IMR-90 (cell line): ENCODE data around the gene ASRGL1. TPM values are rescaled to one million over a fixed set of nuclear protein-coding genes. Genes with fewer than 3 reads are reported as not detected.

ENCODE experiments used
- ATAC-seq: fragments of 200-7000 bp; cut with Tn5 transposase; 2 replicates; pipeline ENCODE4 v1.9.1; 2020; ENCODE audit warnings: low read depth, mild to moderate bottlenecking, moderate library complexity
- BruUV-seq: library from RNA; stranded (reverse); fragments of 400-500 nt; replicated peaks from 2 replicates; lab custom pipeline; 2021; lab: Mats Ljungman, UMichigan
- CTCF ChIA-PET: fragments of 300-600 bp; formaldehyde crosslinking; extraction: SDS; loops from one replicate; lab custom pipeline; 2021; ENCODE audit warnings: antibody characterized with exemption; lab: Yijun Ruan, JAX
- POLR2A ChIA-PET: fragments of 300-600 bp; sonication (Branson Sonifier 250); formaldehyde crosslinking; loops from one replicate; lab custom pipeline; 2022; ENCODE audit warnings: antibody characterized with exemption; ENCODE audit not compliant: unreplicated experiment; lab: Charles Lee
- DNase-seq: peaks from one replicate; pipeline ENCODE4 v3.0.0; 2013
- H2AFZ ChIP-seq: replicated peaks from 2 replicates; pipeline ENCODE3; 2013; ENCODE audit warnings: low read length, mild to moderate bottlenecking; ENCODE audit not compliant: poor library complexity
- H2AK5ac ChIP-seq: 2 replicates; pipeline ENCODE4 v1.6.1; 2013; ENCODE audit warnings: low read depth, low read length, inconsistent platforms
- H2AK9ac ChIP-seq: replicated peaks from 2 replicates; pipeline ENCODE3; 2013; ENCODE audit warnings: mild to moderate bottlenecking, low read depth, low read length, moderate library complexity; ENCODE audit not compliant: poor library complexity
- H2BK120ac ChIP-seq: 2 replicates; pipeline ENCODE4 v1.6.1; 2013; ENCODE audit warnings: low read depth, low read length, inconsistent platforms
- H2BK15ac ChIP-seq: 3 replicates; pipeline ENCODE4 v1.6.1; 2013; ENCODE audit warnings: low read depth, low read length, inconsistent platforms
- H2BK20ac ChIP-seq: 2 replicates; pipeline ENCODE4 v1.6.1; 2013; ENCODE audit warnings: low read depth, mild to moderate bottlenecking, inconsistent platforms, low read length, moderate library complexity
- H2BK5ac ChIP-seq: 2 replicates; pipeline ENCODE4 v1.6.1; 2013; ENCODE audit warnings: mild to moderate bottlenecking, low read depth, low read length, inconsistent platforms; ENCODE audit not compliant: poor library complexity, severe bottlenecking
- H3K14ac ChIP-seq: replicated peaks from 2 replicates; pipeline ENCODE4 v1.6.1; 2013; ENCODE audit warnings: low read depth, low read length, inconsistent platforms
- H3K18ac ChIP-seq: 2 replicates; pipeline ENCODE4 v1.6.1; 2013; ENCODE audit warnings: low read depth, low read length, control low read depth
- H3K23ac ChIP-seq: 2 replicates; pipeline ENCODE4 v1.6.1; 2013; ENCODE audit warnings: low read depth, low read length, inconsistent platforms
- H3K27ac ChIP-seq: 2 replicates; pipeline ENCODE4 v1.5.1; 2013; ENCODE audit warnings: mild to moderate bottlenecking, control low read depth, low read length; ENCODE audit not compliant: insufficient read depth
- H3K27me3 ChIP-seq: 2 replicates; pipeline ENCODE4 v1.6.1; 2013; ENCODE audit warnings: low read length; ENCODE audit not compliant: control insufficient read depth, insufficient read depth
- H3K36me3 ChIP-seq: 2 replicates; pipeline ENCODE4 v1.6.1; 2013; ENCODE audit warnings: low read length, mixed read lengths; ENCODE audit not compliant: control insufficient read depth, insufficient read depth
- H3K4ac ChIP-seq: 2 replicates; pipeline ENCODE4 v1.6.1; 2013; ENCODE audit warnings: low read depth, low read length, inconsistent platforms
- H3K4me1 ChIP-seq: 2 replicates; pipeline ENCODE4 v1.6.1; 2013; ENCODE audit warnings: low read length, mixed read lengths; ENCODE audit not compliant: control insufficient read depth, insufficient read depth
- H3K4me2 ChIP-seq: 2 replicates; pipeline ENCODE4 v1.6.1; 2013; ENCODE audit warnings: low read depth, mild to moderate bottlenecking, control low read depth, low read length, moderate library complexity
- H3K4me3 ChIP-seq: 2 replicates; pipeline ENCODE4 v1.5.1; 2013; ENCODE audit warnings: low read depth, mild to moderate bottlenecking, control low read depth, low read length, moderate library complexity; ENCODE audit not compliant: insufficient read depth
- H3K56ac ChIP-seq: 2 replicates; pipeline ENCODE4 v1.6.1; 2013; ENCODE audit warnings: low read length, inconsistent platforms; ENCODE audit not compliant: insufficient read depth; ENCODE audit errors: extremely low read depth
- H3K79me1 ChIP-seq, 2 experiments: 2 replicates each; pipeline ENCODE4 v1.6.1; 2013; ENCODE audit warnings: low read length in 2 of 2, inconsistent platforms in 1 of 2, low read depth in 1 of 2
- H3K9ac ChIP-seq: 2 replicates; pipeline ENCODE4 v1.6.1; 2013; ENCODE audit warnings: low read depth, low read length, control low read depth
- H3K9me1 ChIP-seq: 2 replicates; pipeline ENCODE4 v1.6.1; 2013; ENCODE audit warnings: low read length, inconsistent platforms; ENCODE audit not compliant: insufficient read depth
- H3K9me3 ChIP-seq: 2 replicates; pipeline ENCODE4 v1.6.1; 2013; ENCODE audit warnings: low read length; ENCODE audit not compliant: control insufficient read depth, insufficient read depth
- H4K20me1 ChIP-seq: 2 replicates; pipeline ENCODE4 v1.6.1; 2013; ENCODE audit warnings: low read length, inconsistent platforms; ENCODE audit not compliant: insufficient read depth
- H4K5ac ChIP-seq: 2 replicates; pipeline ENCODE4 v1.6.1; 2013; ENCODE audit warnings: mild to moderate bottlenecking, low read depth, low read length, control low read depth
- H4K8ac ChIP-seq, 2 experiments: 2 replicates each; pipeline ENCODE4 v1.6.1; 2013; ENCODE audit warnings: low read depth in 2 of 2, low read length in 2 of 2, control low read depth in 1 of 2, inconsistent platforms in 1 of 2
- H4K91ac ChIP-seq: 2 replicates; pipeline ENCODE4 v1.6.1; 2013; ENCODE audit warnings: low read depth, low read length, inconsistent platforms; ENCODE audit not compliant: insufficient read depth
- BHLHE40 ChIP-seq: fragments of 150-350 bp; IDR thresholded peaks from 2 replicates; pipeline ENCODE4 v1.6.1; 2016; ENCODE audit warnings: mild to moderate bottlenecking, low read depth, low read length
- CEBPB ChIP-seq: IDR thresholded peaks from 2 replicates; pipeline ENCODE4 v1.6.1; 2012; ENCODE audit warnings: low read depth, low read length, improper control_type of control experiment
- CHD1 ChIP-seq: IDR thresholded peaks from 2 replicates; pipeline ENCODE4 v1.6.1; 2012; ENCODE audit warnings: low read depth, low read length, improper control_type of control experiment
- ELK1 ChIP-seq: fragments of 150-350 bp; IDR thresholded peaks from 2 replicates; pipeline ENCODE4 v1.6.1; 2016; ENCODE audit warnings: low read depth, mild to moderate bottlenecking, low read length, moderate library complexity, borderline replicate concordance
- FOS ChIP-seq: fragments of 150-350 bp; IDR thresholded peaks from 2 replicates; pipeline ENCODE4 v1.6.1; 2016; ENCODE audit warnings: low read depth, low read length
- MAFK ChIP-seq: IDR thresholded peaks from 2 replicates; pipeline ENCODE4 v1.6.1; 2012; ENCODE audit warnings: low read depth, low read length, improper control_type of control experiment
- MAZ ChIP-seq: IDR thresholded peaks from 2 replicates; pipeline ENCODE4 v1.6.1; 2012; ENCODE audit warnings: low read depth, mild to moderate bottlenecking, low read length, improper control_type of control experiment, moderate library complexity, borderline replicate concordance
- MXI1 ChIP-seq: IDR thresholded peaks from 2 replicates; pipeline ENCODE4 v1.6.1; 2012; ENCODE audit warnings: low read depth, mild to moderate bottlenecking, low read length, moderate library complexity, borderline replicate concordance
- NFE2L2 ChIP-seq: fragments of 150-350 bp; IDR thresholded peaks from 2 replicates; pipeline ENCODE4 v1.6.1; 2016; ENCODE audit warnings: low read depth, mild to moderate bottlenecking, low read length
- POLR2A ChIP-seq: IDR thresholded peaks from 2 replicates; pipeline ENCODE4 v1.6.1; 2012; ENCODE audit warnings: mild to moderate bottlenecking, low read depth, low read length
- RAD21 ChIP-seq: IDR thresholded peaks from 2 replicates; pipeline ENCODE4 v1.6.1; 2012; ENCODE audit warnings: low read length, improper control_type of control experiment
- RCOR1 ChIP-seq: IDR thresholded peaks from 2 replicates; pipeline ENCODE4 v1.6.1; 2012; ENCODE audit warnings: mild to moderate bottlenecking, low read length, improper control_type of control experiment; ENCODE audit not compliant: insufficient replicate concordance
- SMC3 ChIP-seq: fragments of 150-350 bp; IDR thresholded peaks from 2 replicates; pipeline ENCODE4 v1.6.1; 2016; ENCODE audit warnings: low read depth, mild to moderate bottlenecking, antibody characterized with exemption, low read length, moderate library complexity
- USF2 ChIP-seq: fragments of 150-350 bp; IDR thresholded peaks from 2 replicates; pipeline ENCODE4 v1.6.1; 2017; ENCODE audit warnings: mild to moderate bottlenecking, antibody characterized with exemption, low read length, low read depth
- WGBS, 2 experiments: methylation state at CpG; one replicate each; pipeline versions ENCODE4 v1.1.5 to v1.1.7; 2013; ENCODE audit warnings: missing lambda C conversion rate in 2 of 2; ENCODE audit not compliant: insufficient read length in 1 of 2; ENCODE audit errors: extremely low coverage in 2 of 2; 5-methylcytosine and 5-hydroxymethylcytosine counted together
- dilution Hi-C: fragments of 300-500 bp; cut with HindIII; formaldehyde crosslinking; loops from one replicate; pipeline ENCODE4 v1.14.3; 2018; ENCODE audit warnings: low sequenced_read_pairs; ENCODE audit not compliant: unreplicated experiment
- in situ Hi-C: fragments of 300-500 bp; cut with MboI; formaldehyde crosslinking; loops from 3 replicates; pipeline ENCODE4 v1.14.3; 2019; ENCODE audit warnings: low sequenced_read_pairs, inconsistent platforms, mixed read lengths
- intact Hi-C: fragments of 100-400 bp; cut with micrococcal nuclease; formaldehyde crosslinking; loops from 2 replicates; pipeline ENCODE4 v1.10.0; 2022
- polyA plus RNA-seq, 3 experiments: library from polyadenylated mRNA; depleted of rRNA; stranded (reverse); fragments of >200 nt; gene quantifications; 2 replicates each; pipeline ENCODE4 v1.2.3, GENCODE V29; 2012; ENCODE audit warnings: low replicate concordance in 1 of 3
- total RNA-seq: library from RNA; depleted of rRNA; stranded (reverse); fragments of >200 nt; gene quantifications from 2 replicates; pipeline ENCODE4 v1.2.3, GENCODE V29; 2012

The ASRGL1 gene
- total and polyA plus RNA-seq, 2 of the 4 experiments (the other 2 are of a cell fraction) = 0.72 TPM; not detected in 1

GRCh38 chr11:62435846-62436660 lies 98.8 kb downstream of the ASRGL1 start (continued):
- TF ChIP-seq BHLHE40 = no peak

- Histone ChIP-seq H3K9me3 (no peaks in the 10 kb centered on the region), H3K4me2 (no peak overlapping the region), H3K23ac (no peak overlapping the region), H3K27ac (no peak overlapping the region), H2BK120ac (no peak overlapping the region), H4K8ac (no peak overlapping the region), H2BK5ac (no peak overlapping the region), H2BK15ac (no peak overlapping the region), H4K20me1 (no peaks in the 10 kb centered on the region), H3K27me3 (no peaks in the 10 kb centered on the region), H2BK20ac (no peak overlapping the region), H3K9ac (no peak overlapping the region), H3K14ac (no peak overlapping the region), H3K18ac (no peak overlapping the region), H3K56ac (no peak overlapping the region), H2AFZ (no peak overlapping the region), H4K91ac (no peak overlapping the region), H3K4me3 (no peak overlapping the region), H3K4ac (no peak overlapping the region), H4K5ac (no peak overlapping the region), H3K79me1 (peaks cover 0 to 15% of the 10 kb centered on the region in 2 experiments; a peak in 3 of 4 replicates), H3K9me1 (peaks cover 14% of the 10 kb centered on the region), H2AK5ac (no peak overlapping the region; the same call in 1 of the 2 replicates), H3K4me1 (peaks cover 17% of the 10 kb centered on the region), H3K36me3 (no peaks in the 10 kb centered on the region), H2AK9ac (no peak overlapping the region)
- WGBS, 2 experiments = no CpG with 5 or more reads among the region's 1 CpG
- dilution Hi-C loops = no loop called here
- intact Hi-C loops = no loop called here
- DNase-seq (no peak), ATAC-seq (no peak)
- POLR2A ChIA-PET = no interaction called here
- BruUV-seq = no TSS peak
- CTCF ChIA-PET = interaction anchor here (0.6 kb wide), 1 partner anchor 514 kb away, joined by 4 read pairs; no protein-coding TSS in a partner anchor
- in situ Hi-C loops = no loop called here
- TF ChIP-seq RCOR1 = no peak
- no peak for TF ChIP-seq CHD1
- TF ChIP-seq FOS = no peak
- no peak for TF ChIP-seq USF2
- TF ChIP-seq CEBPB = no peak
- no peak for TF ChIP-seq MXI1
- no peak for TF ChIP-seq MAZ
- TF ChIP-seq RAD21 = no peak
- TF ChIP-seq NFE2L2 = no peak
- TF ChIP-seq SMC3 = no peak
- no peak for TF ChIP-seq ELK1
- TF ChIP-seq BHLHE40 = no peak
- TF ChIP-seq POLR2A = no peak
- no peak for TF ChIP-seq MAFK
Observed at GRCh38 chr11:62437616-62438015, 100.4 kb downstream of the ASRGL1 start.
